ENCODE data around the gene CLIC4.
"Not testable (repeated sequence)": the region's sequence is repeated elsewhere in the genome, so short reads cannot be mapped to it uniquely, and the experiment has no call there.

CLIC4 gene

DNA sequence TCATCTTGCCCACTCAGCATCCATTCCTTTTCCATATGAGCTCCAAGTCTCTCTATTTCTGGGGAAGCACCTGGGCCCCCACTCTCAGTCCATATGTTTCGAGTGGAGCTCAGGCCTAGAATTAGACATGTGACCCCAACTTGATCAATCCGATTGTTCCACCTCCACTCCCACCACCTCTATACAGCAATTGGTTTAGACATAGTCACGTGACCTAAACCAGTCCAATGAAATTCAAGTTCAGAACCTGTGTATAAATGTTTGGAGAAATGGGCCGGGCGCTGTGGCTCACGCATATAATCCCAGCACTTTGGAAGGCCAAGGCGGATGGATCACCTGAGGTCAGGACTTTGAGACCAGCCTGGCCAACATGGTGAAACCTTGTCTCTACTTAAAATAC is 29.6 kb upstream of the CLIC4 start:
- DNase-seq: no peak
- intact Hi-C loops (cut with DNase I): loop anchor here (2.0 kb wide), 1 partner anchor 29 kb away; the partner anchor contains the start of gene CLIC4

DNA sequence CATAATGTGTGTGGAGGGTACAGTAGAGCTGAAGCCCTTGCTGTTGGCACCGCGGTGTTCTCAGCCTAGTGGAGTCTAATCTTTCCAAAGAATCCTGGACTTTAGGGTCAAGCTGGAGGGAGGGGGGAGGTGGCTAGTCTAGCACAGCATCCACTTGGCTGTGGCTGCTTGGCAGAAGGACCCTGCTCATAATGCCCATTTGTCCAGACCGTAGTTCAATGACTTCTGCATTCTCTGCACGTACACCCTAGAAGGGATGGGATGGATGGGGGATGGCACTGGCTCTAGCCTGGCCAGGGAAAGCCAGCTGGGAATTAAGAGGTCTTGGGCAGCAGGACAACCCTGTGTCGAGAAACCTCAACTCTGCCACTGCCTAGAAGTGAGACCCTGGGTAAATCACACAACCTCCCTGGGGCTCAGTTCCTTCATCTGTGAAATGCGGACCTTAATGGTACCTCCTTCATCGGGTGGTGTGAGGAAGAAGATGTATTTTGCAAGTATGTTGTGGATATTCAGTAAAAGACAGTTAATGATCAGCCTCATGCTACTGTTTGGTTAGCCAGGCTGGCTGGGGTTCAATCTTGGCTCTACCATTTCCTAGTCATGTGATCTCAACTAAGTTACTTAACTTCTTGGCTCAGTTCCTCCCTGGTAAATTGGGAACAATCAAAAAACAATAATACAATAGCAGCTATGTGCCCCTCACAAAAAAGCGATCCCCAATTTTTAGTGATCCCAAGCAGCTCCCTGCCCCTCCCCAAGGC is 27.2 kb upstream of the CLIC4 start:
- intact Hi-C loops (cut with DNase I): loop anchor here (1.0 kb wide), 1 partner anchor 27 kb away; the partner anchor contains the start of gene CLIC4
- peak; percentile 69 to 98 (median 81) for DNase-seq

DNA sequence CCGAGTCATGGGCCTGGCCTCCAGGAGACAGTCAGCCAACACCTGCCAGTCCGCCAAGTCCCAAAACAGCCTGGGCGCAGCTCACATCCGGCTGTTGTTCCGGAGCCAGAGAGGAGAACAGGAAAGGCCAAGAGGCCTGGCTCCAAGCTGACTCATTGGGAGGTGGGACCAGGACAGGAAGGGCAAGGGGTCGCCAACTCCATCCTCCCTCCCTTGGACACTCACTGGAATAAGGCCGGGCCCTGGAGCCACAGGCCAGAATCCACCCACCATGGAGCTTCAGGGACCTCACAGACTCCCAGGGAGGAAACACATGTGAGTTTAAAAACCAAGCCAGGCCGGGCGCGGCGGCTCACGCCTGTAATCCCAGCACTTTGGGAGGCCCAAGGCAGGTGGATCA is 25.1 kb upstream of the CLIC4 start:
- intact Hi-C loops (cut with DNase I): no loop called here
- DNase-seq: peak in 3 of 10 donors; percentile 21 to 83 (median 28)

DNA sequence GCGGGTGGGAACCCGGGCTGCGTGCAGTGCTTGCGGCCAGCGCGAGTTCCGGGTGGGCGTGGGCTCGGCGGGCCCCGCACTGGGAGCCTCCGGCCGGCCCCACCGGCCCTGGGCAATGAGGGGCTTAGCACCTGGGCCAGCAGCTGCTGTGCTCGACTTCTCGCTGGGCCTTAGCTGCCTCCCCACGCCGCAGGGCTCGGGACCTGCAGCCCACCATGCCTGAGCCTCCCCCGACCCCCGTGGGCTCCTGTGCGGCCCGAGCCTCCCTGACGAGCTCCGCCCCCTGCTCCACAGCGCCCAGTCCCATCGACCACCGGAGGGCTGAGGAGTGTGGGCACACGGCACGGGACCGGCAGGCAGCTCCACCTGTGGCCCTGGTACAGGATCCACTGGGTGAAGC is 23.7 kb upstream of the CLIC4 start:
- peak in 1 of 10 donors; percentile 80 for DNase-seq
- intact Hi-C loops (cut with DNase I): no loop called here

- DNase-seq: not testable (repeated sequence)
Observed at GRCh38 chr1:24722073-24723035, 22.9 kb upstream of the CLIC4 start.

GRCh38 chr1:24724345-24725208 is 20.7 kb upstream of the CLIC4 start:
- intact Hi-C loops (cut with DNase I): no loop called here
- no peak for DNase-seq

More at GRCh38 chr1:24722073-24723035, 22.9 kb upstream of the CLIC4 start:
- intact Hi-C loops (cut with DNase I): not testable (repeated sequence)

DNA sequence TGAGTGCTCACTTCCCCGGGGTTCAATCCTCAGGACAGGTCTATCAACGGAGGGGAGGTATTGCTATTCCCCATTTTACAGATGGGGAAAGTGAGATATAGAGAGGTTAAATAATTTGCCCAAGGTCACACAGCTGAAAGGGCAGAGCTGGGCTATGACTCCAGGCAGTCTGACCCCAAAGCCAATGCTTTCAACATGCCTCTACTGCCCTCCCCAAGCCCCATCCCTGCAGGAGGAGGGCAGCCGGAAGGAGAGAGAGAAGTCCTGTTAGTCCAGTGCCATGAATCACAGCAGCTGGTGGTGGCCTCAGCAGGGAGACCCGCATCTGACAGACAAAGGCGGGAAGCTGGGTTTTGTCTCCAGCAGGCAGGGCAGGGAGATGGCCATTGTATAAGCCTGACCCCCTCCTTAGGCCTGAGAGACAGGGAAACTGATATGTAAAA is 20.0 kb upstream of the CLIC4 start:
- peak in 2 of 10 donors; percentile 41 to 82 for DNase-seq
- intact Hi-C loops (cut with DNase I): no loop called here

DNA sequence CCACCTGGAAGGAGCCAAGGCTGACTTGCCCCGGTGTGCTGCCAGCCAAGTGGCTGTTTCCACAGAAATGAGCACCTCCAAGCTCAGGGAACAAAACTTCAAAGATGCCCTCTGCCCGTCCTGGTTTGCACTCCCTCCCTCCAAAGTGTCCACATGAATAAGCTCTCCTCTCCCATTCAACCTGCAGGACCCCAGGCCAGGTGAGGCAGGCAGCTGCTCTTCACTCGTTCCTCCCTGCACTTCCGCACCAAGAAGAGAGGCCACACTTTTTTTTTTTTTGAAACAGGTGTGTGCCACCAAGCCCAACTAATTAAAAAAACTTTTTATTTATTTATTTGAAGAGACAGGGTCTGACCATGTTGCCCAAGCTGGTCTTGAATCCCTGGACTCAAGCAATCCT is 18.5 kb upstream of the CLIC4 start:
- intact Hi-C loops (cut with DNase I): no loop called here
- DNase-seq: peak in 1 of 10 donors; percentile 51

DNA sequence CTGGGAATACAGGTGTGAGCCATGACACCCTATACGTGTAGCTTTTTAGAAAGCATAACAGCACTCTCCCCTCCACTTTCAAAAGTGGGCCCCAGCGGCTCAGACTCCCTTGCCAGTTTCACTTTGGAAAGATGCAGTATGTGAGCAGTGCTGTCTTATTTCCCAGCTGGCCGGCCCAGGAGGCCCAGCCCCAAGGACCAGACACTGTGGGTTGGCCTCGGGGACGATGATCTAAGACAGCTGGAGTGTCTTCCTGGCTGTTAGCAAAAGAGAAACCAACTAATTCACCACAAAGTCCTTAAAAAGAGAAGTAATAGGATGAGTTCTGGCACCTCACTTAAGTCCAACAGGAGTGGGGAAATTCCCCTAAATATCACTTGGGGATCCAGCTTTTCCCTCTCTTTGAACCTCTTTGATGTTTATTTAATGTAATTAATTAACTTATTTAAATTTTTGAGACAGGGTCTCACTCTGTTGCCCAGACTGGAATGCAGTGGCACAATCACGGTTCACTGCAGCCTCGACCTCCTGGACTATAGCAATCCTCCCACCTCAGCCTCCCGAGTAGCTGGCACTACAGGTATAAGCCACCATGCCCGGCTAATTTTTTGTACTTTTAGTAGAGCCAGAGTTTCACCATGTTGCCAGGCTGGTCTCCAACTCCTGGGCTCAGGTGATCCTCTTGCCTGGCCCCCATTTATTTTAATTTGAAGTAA is 17.6 kb upstream of the CLIC4 start:
- intact Hi-C loops (cut with DNase I): no loop called here
- DNase-seq: peak in 3 of 10 donors; percentile 27 to 89 (median 59)

DNA sequence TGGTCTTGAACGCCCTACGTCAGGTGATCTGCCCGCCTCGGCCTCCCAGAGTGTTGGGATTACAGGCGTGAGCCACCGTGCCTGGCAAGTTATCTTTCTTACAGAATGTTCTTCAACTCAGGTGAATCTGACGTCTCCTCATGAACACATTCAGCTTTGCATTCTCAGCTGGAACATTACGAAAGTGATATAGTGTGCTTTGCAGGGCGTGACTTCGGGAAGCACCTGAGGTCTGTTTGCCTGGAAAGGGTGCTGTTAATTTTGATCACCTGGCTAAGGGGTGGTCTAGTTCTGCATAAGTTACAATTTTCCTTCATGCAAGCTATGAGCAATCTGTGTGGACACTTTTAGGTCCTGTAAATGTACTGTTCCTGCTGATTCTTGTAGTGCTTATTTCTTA is 16.3 kb upstream of the CLIC4 start:
- intact Hi-C loops (cut with DNase I): no loop called here

DNA sequence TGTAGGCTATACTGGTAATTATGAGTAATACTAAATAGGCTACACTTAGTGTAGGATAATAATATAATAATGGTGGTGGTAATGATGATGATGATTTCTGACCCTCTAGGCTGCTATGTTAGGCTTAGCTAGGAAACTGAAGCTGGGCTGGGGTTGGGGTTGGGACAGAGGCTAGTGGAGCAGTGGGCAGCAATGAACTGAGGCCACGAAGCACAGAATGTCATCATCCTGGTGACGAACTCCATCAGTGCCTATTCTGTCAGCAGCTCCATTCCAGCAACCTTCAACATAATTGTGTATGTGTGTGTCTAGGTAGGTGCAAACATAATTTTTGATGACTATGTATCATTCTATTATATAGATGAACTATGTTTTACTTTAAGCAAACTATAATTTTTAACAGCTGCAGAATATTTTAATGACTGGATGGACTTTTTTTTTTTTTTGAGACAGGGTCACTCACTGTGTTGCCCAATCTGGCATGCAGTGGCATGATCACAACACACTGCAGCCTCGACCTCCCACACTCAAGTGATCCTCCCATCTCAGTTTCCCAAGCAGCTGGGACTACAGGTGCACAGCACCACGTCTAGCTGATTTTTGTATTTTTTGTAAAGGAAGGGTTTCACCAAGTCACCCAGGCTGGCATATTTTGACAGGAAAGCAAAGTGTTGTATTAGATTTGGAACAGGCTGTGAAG is 12.9 kb upstream of the CLIC4 start:
- DNase-seq: peak in 2 of 10 donors; percentile 9 to 32
- intact Hi-C loops (cut with DNase I): no loop called here

More for the DNA sequence above, 16.3 kb upstream of the CLIC4 start:
- DNase-seq: peak in 1 of 10 donors; percentile 2

DNA sequence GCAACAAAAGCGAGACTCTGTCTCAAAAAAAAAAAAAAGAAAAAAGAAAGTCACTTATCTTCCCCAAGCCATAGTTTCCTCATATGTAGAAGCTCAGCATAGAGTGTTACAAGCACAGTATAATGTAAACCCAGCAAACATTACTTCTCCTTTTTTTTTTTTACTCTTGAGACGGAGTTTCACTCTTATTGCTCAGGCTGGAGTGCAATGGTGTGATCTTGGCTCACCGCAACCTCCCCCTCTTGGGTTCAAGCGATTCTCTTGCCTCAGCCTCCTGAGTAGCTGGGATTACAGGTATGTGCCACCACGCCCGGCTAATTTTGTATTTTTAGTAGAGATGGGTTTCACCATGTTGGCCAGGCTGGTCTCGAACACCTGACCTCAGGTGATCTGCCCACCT is 11.9 kb upstream of the CLIC4 start:
- intact Hi-C loops (cut with DNase I): not testable (repeated sequence)

GRCh38 chr1:24735156-24735508 is 10.1 kb upstream of the CLIC4 start:
- intact Hi-C loops (cut with DNase I): no loop called here
- peak in 1 of 10 donors; percentile 44 for DNase-seq

More for the DNA sequence above, 11.9 kb upstream of the CLIC4 start:
- not testable (repeated sequence) for DNase-seq

DNA sequence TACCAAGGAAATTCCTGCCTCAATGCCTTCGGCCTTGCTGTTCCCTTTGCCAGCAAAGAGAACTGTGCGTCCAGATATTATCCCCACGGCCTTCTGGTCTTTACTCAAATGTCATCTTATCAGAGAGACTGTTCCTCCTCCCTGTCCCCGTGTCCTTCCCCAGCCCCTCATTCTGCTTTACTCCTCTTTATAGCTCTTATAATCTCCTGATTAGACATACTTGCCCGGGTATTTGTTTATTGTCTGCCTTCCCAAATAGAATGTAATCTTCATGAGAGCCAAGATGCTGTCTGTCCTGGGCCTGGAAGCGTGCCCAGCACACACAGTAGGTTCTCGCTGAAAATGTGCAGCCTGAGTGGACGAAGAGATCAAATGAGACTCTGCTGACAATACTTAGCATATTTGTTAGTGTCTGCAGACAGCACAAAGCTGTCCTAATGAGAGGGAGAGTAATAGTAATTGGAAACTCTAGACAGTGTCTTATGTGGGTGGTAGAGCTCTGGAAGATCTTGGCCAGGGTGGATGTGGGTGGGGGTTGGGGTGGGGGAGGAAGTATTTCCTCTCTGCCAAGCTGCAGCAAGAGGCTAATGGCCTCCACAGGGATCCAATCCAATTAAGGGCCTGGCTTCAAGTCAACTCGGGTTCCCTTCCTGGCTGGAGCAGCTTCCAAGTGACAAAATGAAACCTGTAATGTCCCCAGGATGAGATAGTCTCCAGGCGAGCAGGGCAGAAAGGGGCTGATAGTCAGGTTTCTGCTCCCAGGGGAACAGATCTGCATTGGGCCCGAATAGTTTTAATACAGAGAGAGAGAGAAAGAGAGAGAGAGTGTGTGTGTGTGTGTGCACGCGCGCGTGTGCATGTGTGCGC is 9.5 kb upstream of the CLIC4 start:
- peak in 2 of 10 donors; percentile 21 to 40 for DNase-seq

DNA sequence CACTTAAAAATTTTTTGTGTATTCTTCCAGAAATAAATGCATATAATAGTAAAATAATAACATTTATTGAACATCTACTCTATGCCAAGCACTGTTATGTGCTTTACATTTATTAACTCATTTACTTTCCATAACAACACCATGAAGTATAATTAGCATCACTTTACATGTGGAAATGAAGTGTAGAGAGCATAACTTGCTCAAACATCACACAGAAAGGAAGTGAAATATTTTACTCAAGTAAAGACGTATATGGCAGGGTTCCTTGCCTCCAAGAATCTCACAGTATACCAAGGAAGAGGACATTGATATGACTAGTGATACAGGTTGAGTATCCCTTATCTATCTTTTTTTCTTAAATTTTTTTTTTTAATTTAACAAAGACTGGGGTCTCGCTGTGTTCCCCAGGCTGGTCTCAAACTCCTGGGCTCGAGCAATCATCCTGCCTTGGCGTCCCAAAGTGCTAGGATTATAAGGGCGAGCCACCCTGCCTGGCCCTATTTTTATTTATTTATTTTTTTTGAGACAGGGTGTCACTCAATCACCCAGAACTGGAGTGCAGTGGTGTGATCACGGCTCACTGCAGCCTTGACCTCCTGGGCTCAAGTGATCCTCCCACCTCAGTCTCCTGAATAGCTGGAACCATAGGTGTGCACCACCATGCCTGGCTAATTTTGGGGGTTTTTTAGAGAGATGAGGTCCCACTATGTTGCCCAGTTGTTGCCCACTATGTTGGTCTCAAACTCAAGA is 7.7 kb upstream of the CLIC4 start:
- peak in 1 of 10 donors; percentile 13 for DNase-seq
- intact Hi-C loops (cut with DNase I): no loop called here

More for the DNA sequence above, 9.5 kb upstream of the CLIC4 start:
- intact Hi-C loops (cut with DNase I): no loop called here

GRCh38 chr1:24739241-24739640 is 6.0 kb upstream of the CLIC4 start:
- intact Hi-C loops (cut with DNase I): no loop called here
- peak in 1 of 10 donors; percentile 64 for DNase-seq

Measured in posterior cingulate gyrus (tissue), 11 donors.